Hematopoietic multipotent progenitor cell treated with erythropoietin and hydrocortisone succinate and interleukin-3 and kit ligand, for 15 days (in vitro differentiated cells): ENCODE data around the gene PLA2G4B.

Experiments
- DNase-seq: peaks from one replicate; pipeline ENCODE4 v3.0.0-alpha.2; 2015; ENCODE audit warnings: low spot score

Gene PLA2G4B

DNA sequence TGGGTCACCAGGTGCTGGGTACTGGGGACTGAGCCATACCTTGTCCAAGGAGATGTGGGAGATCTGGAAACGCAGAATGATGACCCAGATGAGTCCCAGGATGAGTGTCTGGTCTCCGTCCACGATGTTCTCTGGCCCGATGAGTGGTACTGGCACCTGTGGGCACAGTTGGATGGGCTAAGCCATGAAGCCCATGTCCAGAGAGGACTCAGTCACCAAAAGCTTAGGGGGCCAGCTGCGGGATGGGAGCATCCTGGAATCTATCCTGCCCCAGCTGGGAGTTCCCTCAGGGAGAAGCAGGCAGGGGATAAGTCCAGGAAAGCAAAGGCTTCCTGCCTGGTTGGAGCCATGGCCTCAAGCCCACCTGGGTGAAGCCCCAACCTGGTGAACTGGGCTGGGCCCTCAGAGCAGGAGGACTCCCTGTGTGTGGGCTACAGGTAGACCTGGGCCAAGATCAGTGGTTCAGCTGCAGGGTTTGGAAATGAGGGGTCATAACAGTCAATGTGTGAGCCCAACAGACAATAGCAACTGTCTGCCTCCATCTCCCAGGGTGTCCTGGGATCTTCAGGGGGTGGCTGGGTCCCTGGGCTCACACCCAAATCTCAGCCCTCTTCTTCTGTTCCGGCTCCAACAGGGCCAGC, 51.5 kb downstream of the PLA2G4B start:
- no peak for DNase-seq

DNA sequence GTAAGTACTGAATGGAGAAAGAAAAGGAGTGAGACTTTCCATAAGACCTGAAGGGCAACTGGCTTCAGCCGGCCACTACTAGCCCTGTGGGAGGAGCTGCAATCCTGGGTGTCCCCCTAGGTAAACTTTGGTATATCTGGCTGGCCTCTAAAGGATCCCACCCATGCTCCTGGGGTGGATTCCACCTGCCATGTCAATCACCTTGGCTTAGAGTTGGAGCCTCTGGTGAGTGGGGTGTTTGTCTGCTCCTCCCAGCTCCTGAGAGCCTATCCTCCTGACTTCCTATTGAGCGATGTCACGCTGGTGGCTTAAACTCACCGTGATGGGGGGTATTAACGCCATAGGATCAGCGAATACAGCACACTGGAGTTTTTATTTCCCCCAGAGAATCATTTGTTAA, 52.6 kb downstream of the PLA2G4B start:
- DNase-seq: no peak

DNA sequence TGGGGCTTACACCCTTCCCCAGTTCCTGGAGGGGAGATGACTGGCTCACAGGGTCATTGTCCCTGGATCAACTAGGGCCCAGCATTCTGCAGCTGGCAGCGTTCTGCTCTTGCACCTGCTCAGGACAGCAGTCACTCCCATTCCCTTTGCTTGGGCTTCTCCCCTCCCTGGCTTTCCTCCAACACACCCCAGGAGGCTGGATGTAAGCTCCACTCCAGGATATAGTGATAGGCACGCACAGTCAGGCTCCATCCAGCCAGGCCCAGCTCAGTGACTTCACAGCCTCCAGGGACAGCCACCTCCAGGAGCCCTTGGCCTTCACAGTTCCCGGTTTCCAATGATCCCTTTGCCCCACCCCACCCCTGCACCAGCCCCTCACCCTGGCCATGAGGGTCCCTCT, 53.3 kb downstream of the PLA2G4B start:
- no peak for DNase-seq

DNA sequence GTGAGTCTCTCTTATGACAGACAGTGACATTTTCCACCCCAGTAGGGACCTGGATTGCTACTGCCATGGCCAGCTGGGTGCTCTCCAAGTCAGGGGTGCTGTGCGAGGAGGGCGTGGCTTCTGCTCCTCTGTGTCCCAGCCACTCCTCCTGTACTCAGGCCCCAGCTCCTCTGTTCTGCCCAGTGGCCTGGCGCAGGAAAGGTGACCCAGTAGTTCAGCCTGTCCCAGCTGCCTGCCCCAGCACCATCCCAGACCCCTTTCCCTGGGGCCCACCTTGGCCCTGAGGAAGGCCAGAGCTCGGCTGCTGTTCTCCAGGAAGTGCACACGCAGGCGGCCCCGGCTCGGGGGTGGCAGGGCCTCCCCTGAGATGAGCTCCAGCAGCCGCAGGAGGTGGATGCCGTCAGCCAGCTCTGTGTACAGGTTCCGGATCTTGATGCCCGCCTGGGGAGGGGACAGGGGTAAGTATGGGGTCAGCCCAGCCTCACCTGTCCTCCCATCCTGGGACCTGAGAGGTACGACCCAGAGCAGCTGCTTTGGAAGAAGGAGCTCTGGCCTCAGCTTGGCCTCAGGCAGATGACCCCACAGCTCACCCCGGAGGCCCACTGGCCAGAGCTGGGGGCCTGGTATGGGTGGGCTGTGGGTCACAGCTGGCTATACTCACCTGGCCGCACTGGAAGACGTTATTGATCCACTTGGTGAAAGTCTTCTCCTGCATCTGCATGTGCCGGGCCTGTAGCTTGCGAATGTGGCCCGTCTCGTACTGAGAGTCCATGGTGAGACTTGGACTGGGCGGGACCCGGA, 54.2 kb downstream of the PLA2G4B start:
- no peak for DNase-seq

DNA sequence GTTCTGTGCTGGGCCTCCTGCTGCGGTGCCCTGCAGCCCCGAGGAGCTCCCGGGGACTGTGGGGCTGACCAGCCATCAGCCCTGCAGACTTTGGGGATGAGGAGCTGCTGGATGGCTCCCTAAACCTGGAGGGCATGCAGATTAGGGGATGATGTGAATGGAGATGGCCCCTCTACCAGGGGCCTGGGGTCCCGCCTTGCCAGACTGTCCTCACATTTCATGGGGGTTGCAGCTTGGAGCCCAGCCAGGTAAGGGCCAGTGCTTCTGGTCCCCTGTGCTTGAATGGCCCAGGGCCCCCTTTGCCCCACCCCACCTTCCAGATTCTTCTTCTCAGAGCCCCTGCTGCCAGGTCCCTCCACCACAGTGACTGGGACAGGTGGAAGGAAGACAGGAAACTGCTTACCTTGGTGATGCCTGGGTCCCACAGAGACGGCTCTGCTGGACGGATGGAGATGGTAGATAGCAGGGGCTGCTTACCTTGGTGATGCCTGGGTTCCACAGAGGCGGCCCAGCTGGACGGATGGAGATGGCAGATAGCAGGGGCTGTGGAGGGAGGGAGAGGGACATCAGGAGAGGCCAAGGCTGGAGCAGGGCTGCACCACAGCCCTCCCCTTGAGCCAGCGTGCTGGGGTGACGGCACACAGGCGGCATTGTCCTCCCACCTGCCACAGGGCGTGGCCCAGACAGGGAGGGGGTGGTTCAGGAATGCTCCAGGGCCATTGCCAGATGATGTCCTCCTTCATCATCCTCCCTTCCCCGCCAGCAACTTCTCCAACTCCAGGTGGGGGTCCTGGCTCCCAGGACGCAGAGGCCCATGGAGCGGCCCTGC, 55.0 kb downstream of the PLA2G4B start, which contains the start of gene SPTBN5:
Gene SPTBN5, minus strand, starts transcription at position 632 of the 829 bp plus-strand sequence. Its CDS starts 556 bp downstream, at position 76.
- DNase-seq: no peak

DNA sequence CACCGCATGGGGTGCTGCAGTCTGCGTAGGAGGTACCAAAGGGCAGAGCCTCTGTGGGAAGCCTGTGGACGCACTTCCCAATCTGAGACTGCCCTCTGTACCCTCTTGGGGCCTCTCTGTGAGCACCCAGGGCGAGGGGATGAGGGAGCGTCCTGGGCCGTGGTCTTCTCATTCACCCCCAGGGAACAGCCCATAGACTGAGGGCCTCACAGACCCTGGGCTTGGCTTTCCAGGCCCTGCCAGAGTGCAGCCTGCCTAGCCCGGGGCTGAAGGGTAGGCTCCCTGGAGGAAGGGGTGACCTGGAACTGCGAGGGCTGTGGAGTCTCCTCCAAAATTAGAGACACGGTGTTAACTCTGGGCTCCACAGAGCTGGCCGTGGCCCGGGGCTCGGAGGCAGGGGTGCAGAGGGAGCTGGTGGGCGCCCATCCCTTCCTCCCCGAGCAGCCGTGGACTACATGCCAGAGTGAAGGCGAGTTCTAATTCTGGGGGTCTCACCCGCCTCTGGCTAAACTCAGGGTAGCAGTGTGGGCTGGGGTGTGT, 55.7 kb downstream of the PLA2G4B start:
- DNase-seq: no peak

DNA sequence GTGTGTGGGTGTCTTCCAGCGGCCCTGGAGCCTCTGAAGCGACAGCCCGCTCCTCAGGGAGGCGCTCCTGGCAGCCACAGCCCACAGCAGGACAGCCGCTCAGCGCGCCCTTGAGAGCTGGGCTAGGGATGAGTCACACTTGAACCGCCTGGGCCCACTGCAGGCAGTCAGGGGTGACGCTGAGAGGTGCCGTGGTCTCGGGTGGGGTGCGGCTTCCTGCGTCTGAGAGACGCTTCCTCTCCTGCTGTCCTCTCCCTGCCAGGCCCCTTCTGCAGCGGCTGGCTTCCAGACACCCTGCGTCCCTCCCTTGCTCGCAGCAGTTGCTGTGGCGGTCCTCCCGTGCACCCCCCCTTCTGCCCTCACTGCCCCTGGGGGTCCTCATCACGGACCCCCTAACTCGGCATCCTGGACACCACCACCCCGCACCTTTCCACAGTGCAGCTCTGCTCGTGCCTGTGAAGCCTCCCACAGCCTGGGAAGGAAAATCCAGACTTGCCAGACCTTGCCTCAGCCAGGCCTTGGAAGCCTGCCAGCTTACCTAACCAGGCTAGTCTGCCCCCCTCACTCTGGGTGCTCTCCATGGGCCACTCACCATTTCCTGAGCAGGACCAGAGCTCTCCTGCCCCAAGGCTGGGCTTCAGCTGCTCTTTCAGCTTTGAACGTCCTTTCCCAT, 56.3 kb downstream of the PLA2G4B start:
- no peak for DNase-seq

DNA sequence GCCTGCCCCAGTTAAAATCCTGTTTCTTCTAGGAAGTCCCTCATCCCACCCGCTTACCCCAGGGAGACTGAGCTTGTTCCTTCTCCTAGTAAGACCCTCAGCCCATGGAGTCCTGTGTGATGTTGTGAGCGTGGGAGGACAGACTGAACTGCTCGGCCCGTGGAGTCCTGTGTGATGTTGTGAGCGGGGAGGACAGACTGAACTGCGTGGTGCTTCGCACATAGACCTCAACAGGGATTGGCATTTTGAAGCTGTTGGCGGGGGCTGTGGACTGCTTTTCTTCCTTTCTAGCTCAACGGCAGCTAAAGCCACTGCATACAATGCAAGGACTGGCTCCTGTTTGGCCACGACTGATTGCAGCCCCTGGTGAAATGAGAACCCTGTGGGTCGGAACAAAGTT, 56.8 kb downstream of the PLA2G4B start:
- DNase-seq: no peak

DNA sequence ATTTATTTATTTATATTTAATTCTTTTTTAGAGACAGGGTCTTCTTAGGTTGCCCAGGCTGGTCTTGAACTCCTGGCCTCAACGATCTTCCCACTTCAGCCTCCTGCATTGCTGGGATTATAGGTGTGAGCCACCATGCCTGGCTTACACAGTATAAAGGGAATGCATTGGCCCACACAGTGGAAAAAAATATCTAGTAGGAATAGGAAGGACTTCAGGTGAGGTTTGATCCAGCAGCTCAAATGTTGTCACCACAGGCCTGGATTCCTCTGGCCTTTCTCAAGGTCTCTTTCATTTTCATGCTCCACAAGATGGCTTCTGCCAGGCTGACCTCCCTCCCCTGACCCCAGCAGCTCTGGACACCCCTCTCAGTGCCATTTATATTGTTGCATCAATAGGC, 57.3 kb downstream of the PLA2G4B start:
- no peak for DNase-seq

DNA sequence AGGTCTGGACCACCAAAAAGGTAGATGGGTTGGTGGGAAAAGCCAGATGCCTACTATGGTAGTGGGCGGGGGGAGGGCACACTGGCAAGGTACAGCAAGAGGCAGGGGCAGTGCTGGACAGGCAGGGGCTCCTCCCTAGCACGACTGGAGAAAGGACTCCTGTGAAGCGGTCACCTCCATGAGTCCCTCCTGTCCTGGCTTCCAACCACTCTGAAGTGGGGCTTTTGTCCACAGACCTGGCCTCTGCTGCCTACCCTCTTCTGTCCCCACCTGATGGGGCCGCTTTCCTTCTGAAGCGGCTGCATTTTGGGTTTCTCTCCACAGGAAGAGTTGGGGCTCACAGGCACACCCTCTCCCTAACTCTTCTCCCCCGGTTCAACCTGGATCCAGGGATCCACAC, 57.9 kb downstream of the PLA2G4B start:
- no peak for DNase-seq

DNA sequence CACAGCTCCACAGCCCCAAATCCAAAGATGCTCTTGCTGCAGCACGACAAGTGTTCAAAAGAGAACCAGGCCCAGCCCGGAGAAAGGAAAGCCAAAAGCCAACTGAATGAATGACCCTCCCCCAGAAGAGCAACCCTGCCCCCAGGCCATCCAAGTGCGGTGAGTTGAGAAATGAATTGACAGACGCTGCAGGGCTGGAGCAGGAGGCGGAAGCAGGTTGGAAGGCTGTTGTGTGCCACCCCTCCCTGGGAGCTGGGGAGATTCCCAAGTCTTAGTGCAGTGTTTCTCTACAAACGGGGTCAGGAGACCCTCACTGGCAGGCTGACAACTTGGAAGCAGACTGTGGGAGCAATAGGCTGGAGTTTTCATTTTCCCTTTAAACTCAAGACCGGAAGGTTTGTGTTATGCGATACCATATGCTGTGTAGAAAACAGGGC, 58.7 kb downstream of the PLA2G4B start:
- no peak for DNase-seq
